Endothelial cell of hepatic sinusoid (primary cell): Measurements from ENCODE around the gene SUPT20H.
"Not testable (repeated sequence)": the region's sequence is repeated elsewhere in the genome, so short reads cannot be mapped to it uniquely, and the experiment has no call there.

Experiments used
- in situ Hi-C: cut with HindIII; loops from 2 replicates; pipeline ENCODE4 v1.10.0; 2017; ENCODE audit warnings: low sequenced_read_pairs

Gene SUPT20H

DNA sequence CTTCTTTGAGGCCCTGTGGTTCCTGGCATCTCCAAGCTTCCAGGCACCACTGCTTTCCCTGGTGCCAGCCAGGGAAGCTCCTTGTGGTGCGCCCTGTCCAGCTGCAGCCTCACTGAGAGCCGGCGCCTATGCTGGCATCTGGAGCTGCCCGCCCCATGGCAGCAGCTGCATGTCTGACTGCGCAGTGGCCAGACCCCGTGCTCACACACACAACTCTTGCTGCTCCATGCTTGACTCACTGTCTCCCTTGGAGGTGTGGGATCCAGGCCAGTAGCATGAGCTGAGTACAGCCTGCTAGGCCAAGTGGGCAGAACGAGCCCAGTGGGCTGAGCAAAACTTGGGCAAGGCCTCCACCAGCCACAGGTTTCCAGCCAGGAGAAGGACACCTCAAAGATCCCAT, 11.5 kb upstream of the SUPT20H start:
- in situ Hi-C loops = no loop called here

DNA sequence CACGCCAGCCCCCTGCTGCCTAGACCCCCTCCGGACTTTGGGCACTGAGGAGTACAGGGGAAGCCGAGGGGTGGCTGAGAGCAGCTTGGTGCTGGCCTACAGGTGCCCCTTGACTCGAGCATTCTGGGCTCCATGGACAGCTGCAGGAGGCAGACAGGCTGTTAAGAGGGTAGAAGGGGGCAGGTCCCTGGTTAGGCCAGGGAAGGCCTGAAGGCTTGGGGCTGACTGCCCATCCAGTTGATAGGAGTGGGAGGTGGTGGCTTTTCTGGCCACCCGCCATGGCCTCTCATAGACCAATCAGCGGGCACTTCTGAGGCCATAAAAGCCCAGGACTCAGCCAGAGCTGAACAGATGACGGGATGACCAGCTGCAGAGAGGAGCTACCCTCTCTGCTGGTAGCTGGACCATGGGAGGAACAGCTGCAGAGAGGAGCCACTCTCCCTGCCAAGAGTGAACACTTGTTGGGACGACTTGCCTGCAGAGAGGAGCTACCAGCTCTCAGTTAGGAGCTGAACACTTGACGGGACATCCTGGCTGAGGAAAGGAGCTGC, 10.7 kb upstream of the SUPT20H start:
- in situ Hi-C loops = no loop called here

DNA sequence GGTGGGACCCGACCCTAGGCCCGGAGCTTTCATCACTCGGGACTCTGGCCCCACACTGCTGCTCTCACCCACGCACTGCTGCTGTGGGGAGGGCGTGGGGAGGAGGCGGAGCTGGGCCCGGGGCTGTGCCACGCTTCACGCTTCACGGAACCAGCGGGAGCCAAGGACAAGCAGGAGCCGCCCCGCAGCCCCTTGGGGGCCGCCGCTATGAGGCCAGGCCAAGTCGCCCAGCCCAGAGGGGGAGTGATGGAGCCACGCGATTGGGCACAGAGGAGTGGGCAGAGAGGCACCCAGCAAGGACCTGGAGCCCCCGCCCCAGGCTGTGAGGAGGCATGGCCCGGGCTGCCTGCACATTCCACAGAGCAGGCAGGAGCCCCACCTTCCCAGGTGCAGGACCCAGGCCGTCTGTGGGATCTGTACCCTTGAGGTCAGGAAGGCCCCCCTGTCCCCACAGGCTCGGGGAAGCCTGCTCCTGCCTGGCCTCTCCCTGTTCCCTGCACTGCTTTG, 10.2 kb upstream of the SUPT20H start:
- in situ Hi-C loops = no loop called here

DNA sequence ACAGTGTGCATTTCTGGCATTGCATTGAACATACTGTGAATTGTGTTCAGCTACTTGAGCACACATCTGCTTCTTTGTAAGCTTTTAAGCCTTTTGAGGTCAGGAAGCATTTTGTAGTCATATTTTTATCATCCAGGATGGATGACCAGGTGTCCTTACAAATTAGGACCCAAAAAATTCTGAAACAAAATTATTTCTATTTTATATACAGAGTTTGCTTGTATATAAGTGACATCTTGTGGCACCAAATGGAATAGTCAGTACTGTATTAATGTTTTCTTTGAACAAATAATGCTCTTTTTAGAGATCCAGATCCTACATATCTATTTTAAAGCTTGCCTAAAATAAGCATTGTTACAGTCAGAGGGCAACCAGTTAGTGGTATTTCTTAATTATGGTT, 9.5 kb upstream of the SUPT20H start:
- in situ Hi-C loops = no loop called here

DNA sequence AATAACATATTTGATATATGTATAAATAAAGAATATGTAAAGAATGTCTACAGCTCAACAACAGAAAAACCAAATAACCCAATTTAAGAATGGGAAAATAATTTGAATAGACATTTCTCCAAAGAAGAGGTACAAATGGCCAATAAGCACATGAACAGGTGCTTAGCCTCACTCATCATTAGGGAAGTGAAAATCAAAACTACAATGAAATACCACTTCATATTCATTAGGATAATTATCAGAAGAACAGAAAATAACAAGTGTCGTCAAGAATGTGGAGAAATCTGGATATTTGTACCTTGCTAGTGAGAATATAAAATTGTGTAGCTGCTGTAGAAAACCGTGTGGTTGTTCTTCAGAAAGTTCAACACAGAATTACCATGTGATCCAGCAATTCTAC, 8.4 kb upstream of the SUPT20H start:
- in situ Hi-C loops = no loop called here

DNA sequence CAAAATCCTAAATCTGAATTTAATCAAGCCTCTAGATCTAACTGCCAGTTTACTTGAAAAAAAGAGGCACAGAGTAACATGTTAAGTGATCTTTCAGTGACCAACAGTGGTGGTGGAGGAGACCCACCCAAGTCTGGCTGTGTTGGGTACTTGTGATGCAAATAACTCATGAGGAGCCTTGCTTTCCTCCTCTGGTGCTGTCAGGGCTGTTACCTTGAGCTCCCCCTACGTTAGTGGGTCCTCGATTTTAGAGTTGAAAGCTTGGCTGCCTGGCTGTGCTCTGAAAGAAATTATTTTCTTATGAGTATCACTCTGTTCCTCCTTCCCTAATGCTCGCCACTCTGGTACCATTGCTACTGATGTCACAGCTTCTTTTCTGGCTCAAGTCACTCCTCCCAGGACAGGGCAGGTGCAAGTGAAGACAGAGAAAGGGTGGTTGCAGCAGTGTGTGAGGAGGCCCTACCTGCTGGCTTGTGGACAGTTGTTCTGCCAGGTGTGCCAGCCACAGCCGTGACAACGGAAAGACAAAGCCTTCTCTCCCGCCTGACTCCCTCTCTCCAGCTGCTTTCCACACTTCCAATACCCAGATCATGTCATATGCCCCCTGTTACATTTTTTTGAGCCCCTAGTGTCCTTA, 6.5 kb upstream of the SUPT20H start:
- in situ Hi-C loops = no loop called here

DNA sequence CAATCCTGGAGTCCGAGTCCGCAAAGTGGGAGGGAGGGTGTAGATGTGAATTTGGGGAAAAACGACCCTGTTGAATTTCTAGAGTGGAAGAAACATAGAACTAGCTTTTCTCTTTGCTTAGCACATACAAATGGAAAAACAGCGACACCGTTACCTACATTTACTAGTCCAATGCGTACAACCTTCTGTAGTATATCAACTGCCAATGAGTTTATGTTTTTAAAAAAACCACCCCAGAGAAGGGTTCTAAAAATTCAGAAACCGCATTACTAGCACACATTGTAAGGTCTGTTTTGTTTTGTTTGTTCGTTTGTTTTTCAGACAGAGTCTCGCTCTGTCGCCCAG, 332 bp upstream of the SUPT20H start:
- in situ Hi-C loops = no loop called here

DNA sequence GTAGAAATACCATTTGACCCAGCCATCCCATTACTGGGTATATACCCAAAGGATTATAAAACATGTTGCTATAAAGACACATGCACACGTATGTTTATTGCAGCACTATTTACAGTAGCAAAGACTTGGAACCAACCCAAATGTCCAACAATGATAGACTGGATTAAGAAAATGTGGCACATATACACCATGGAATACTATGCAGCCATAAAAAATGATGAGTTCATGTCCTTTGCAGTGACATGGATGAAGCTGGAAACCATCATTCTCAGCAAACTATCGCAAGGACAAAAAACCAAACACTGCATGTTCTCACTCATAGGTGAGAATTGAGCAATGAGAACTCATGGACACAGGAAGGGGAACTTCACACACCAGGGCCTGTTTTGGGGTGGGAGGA, 3.3 kb downstream of the SUPT20H start:
- in situ Hi-C loops = not testable (repeated sequence)

DNA sequence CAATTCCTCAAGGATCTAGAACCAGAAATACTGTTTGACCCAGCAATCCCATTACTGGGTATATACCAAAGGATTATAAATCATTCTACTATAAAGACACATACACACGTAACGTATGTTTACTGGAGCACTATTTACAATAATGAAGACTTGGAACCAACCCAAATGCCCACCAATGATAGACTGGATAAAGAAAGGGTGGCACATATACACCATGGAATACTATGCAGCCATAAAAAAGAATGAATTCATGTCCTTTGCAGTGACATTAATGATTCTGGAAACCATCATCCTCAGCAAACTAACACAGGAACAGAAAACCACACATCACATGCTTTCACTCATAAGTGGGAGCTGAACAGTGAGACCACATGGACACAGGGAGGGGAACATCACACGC, 6.4 kb downstream of the SUPT20H start:
- in situ Hi-C loops = not testable (repeated sequence)

DNA sequence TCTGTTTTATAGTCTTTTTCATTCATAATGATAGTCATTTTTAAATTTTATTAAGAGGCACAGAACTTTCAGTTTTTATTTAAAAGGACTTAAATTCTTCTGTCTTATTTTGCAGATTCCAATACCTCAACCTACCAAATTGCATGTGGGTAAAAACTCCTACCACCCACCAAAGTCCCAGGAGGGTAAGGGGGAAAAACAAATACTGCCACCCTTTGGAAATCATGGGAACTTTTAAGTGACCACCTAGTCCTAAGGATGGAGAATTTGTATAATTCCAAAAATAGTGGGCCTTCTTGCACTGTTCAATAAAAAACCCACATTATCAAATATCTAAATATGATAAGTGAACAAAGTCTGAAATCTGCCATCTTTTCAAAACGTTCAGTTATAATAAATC, 9.7 kb downstream of the SUPT20H start:
- in situ Hi-C loops = no loop called here

DNA sequence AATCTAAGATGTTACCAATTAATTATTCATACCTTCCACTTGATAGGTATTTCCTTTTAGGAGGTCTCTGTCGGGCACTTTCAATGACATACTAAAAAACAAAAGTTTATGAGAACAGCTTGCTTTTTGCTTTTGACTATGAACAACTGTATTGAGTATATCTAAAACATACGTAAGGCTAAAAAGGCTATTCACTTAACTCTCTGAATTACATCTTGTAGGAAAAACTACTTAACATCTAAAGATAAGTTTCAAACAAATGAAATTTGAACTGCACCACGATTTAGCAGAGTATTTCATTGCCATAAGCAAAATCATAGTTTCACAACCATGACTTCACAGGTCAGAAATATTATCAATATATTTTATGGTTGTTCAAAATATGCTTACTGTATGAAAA, 11.6 kb downstream of the SUPT20H start:
- in situ Hi-C loops = no loop called here

DNA sequence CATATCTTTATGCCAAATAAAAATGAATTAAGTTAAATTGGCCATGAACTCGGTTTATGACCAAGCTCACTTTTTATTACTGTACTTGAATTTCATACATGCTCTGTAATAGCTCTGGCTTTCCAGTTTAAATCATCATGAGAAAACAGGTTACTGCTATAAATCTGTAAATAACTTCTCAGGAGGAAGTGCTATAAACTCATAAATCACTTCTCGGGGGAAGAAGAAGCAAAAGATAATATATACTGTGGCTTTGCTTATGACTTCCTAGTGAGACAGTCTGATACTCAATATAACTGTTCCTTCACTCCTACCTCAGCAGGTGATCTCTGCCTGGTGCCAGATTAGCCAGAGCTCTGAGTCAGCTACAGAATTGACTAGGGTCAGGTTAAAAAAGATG, 12.5 kb downstream of the SUPT20H start:
- in situ Hi-C loops = no loop called here

DNA sequence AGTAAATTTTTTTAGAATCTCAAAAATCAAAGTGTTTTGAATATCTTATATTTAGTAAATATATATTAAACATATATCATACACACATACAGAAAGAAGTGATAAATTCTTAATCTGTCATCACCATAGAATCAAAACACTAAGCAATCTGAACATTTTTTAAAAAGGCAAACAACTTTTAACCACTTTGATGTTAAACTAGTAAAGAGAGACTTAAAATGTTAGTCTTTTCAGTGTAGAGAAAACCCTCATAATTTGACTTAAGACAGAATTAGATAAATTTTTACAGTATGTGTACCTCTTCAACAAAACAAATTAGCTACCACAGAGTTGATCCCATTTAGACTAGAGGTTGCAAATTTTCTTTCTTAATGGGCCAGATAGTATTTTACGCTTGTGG, 13.4 kb downstream of the SUPT20H start:
- in situ Hi-C loops = no loop called here

DNA sequence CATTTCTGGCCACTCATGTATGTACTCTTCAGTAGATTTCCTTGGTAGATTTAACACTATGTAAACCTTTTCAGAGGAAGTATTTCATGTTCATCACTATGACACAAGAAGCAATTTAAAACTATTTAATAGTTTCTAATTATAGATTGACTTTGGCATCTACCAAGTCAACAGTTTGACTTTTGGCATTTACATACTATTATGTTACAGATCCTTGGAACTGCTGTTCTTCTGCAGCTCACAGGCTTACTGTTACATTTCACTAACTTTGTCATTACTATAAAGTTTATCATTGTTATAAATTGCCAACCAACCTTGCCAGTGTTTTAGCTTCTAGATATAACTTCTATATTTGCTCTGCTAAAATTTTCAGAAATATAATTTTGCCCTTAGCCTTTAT, 18.7 kb downstream of the SUPT20H start:
- in situ Hi-C loops = no loop called here

DNA sequence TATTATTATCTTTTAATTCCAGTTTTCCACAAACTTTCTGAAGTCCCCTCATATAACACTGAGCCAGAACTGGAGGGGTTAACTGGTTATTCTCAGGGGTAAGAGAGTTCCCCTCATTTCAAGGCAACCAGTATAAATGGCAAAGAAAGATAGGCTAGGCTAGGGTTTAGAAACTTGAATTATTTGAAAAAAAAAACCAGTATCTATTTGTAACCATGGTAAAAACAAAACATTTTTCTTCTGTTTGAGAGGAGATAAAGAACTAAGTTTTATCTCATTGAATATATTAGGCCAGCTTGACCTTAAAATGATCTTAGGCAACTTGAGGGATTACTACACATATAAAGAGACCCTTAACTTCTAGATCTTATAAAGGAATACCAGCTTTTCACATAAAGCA, 19.6 kb downstream of the SUPT20H start:
- in situ Hi-C loops = no loop called here

DNA sequence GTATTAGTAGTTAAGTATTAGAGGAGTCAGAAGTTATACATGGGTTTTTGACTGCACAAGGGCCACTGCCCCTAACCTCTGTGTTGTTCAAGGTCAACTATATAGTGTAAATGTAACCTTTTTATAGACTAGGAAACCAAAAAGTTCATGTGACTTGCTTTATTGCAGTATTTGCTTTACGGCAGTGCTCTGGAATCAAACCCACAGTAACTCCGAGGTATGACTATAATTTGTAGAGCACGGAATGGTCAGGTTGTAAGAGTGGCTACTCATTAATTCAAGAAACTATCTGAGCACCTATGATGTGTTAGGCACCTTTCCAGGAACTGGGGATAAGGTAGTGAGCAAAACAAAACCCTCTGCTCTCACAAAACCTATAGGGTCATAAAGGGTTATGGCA, 22.2 kb downstream of the SUPT20H start:
- in situ Hi-C loops = no loop called here

DNA sequence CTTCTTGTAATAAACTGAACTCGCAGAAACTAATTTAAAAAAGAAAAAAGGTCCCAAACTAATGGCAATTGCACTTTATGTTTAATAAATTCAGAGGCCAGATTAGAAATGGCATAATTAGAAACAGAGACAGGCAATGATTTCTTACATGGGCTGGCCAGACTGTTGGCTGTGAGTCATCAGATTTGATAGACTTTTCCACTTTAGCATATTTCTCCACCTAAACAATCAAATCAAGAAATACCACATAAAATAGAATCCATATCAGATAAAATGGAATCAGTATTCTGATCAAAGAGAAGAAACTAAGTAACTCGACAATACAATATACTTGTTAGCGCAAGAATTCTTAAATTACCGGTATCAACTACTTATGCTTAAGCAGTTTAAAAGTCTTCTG, 29.9 kb downstream of the SUPT20H start:
- in situ Hi-C loops = no loop called here

DNA sequence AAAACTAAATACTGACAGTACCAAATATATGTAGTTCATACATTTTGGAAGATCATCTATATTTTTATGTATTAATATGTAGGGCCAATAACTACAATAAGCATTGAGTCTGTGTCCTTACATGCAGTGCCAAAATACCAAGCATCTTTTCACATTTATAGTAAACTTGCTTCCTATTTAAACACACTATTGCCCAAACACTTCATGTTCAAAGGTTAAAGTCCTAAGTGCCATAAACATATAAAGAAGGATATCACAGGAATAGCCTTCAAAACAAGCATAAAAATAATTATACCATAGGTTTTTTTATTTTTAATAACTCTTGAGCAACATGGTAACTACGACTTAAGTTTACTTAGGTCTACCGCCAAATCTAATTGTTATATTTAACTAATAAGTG, 31.8 kb downstream of the SUPT20H start:
- in situ Hi-C loops = no loop called here

DNA sequence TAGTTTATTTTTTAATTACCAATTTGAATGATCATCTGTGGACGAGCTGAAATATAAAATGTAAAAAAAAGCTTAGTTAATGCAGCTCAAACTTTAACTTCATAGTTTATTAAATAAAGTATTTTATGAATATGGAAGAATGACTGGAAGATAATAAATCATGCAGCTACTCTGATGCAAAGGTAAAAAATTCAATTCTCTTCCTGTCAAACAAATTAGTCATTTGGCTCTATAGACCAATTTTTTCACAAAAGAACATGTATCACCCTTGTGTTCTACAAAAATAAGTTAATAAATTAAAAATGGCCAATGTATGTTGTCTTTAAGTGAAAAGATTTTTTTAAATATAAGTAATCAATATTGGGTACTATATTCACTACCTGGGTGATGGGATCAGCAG, 32.7 kb downstream of the SUPT20H start:
- in situ Hi-C loops = no loop called here

DNA sequence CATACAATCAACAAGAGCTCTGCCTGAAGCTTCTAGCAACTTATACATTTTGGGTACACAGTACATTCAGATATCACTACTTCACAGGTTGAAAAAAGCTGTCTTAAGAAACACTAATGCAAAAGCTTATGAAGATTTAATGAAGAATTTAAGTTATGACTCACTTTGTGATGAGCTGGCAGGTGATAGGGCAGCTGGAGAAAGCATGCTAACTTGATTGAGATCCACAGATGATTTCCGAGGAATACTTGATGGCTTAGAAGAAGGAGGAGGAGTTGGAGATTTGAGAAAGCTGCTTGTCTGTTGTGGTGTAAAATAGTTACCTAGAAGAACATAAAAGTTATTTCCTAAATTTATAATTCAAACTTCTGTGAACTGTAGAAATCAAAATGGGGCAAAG, 35.6 kb downstream of the SUPT20H start:
- in situ Hi-C loops = no loop called here

DNA sequence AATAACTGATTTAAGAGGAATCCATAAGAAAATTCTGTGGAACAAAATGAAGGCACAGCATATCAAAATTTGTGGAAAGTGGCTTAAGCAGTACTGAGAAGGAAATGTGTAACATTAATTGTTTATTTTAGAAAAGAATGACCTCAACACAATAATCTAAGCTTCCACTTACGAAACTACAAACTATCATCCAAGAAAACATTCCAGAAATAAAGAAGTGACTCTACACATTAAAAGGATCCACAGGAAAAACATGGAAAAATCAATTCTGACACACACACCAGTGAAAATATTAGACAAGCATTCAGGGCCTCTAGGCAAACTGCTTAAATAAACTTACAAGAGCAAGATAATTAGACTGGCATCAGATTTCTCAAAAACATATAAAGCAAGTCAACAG, 44.9 kb downstream of the SUPT20H start:
- in situ Hi-C loops = no loop called here

DNA sequence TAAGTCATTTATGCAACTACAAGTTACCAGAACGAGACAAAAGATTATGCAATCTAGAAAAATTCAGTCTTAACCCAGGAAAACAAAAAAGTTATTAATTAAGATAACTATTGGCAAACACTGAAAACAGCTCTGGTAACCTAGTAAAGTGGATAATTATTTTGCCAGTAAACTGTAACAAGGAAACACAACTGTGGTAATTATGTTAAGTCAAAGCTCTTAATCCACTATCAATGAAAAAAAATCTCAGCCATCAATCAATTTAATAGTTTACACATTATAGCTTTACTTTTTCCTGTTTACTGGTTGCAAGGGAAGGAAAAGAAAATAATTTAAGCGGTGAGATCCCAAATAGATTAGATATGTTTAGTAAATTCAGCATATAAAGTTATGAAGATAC, 47.7 kb downstream of the SUPT20H start:
- in situ Hi-C loops = no loop called here

DNA sequence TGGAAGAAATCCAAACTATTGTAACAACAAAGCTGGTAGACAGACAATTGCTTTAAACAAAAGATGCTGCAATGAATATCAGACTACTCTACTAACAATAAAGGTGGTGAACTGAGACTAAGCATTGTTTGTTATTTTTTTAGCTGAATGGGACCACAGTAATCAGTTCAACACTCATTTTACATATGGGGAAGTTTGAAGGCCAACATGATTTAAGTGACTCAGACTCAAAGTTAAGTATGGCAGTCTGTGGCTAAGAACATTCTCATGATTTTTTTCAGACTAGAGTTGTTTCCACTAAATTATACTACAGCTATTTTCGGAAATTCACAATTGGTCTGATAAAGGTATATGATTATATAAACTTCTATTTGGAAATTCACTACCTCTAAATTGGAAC, 48.5 kb downstream of the SUPT20H start:
- in situ Hi-C loops = no loop called here
